HG02759 (cell line): ENCODE results near the gene SPAG16.

Experiments
- ATAC-seq: cut with Tn5 transposase; IDR thresholded peaks from one replicate; pipeline ENCODE4 v1.9.1; 2021; ENCODE audit warnings: mild to moderate bottlenecking, moderate library complexity; ENCODE audit not compliant: unreplicated experiment

The SPAG16 gene

DNA sequence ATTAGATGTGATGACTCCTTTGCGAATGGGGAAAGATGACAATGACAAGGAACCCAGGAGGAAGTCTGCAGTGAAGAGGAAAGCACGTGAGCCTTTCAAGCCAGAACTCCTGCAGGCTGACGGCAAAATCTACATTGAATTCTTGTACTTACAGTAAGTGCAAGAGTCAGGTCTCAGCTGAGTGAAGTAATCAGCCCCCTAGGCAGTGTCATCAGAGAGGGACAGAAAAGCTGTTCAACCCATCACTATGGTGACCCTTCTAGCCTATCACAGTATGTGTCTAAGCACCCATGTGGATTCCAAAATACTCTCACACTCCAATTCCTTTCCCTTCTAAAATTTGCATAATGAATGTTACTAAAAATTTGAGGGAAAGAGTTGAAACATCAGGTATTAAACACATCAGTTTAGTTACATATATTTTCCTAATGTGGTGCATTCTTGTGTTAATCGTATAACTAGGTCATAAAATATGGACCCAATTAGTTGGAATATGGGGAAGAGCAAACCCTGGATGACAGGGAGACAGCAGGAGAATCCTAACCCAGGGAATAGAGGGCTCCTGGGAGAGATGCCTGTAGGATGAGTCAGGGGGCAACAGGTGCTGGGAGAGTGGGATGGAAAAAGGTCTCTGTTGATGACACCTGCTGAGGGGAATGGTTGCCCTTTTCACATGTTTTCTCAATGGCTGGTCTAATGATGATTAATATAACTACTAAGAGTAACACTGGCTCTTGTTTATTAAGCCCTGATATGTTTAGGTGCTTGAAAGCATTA is 1166.0 kb downstream of the SPAG16 start:
- ATAC-seq = no peak

DNA sequence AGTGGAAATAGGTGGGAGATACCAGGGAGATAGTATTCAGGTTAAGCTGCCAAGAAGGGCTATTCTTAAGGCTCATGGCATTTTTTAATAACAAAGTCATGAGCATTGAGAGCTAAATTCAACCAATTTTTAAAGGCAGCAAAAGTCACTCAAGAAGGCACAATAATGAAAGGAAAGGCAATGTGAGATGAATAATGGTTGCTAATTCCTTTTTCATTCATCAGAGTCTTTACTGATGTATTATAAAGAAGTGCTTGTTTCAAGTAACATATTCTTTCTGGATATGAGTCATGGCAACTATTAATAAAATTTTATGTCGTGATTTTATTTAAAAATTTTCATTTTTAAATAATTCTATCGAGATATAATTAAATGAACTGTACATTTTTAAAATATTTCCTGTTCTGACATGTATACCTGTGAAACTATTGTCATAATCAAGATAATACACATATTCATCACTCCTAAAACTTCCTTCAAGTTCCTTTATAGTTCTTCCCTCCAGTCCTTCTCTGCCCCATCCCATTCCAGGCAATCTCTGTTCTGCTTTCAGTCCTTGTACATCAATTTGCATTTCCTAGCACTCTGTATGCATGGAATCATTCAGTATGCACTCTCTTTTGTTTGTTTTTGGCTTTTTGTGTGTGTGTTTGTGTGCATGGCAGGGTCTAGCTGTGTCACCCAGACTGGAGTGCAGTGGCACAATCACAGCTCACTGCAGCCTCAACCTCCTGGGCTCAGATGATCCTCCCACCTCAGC is 1167.4 kb downstream of the SPAG16 start:
- ATAC-seq = no peak
